Hepatocyte (in vitro differentiated cells): ENCODE measurements around the gene PGAP3. TPM values are rescaled to one million over a fixed set of nuclear protein-coding genes. Genes with fewer than 3 reads are reported as not detected.
A peak's percentile ranks its signal among the peaks of the same experiment; 100 is the strongest.

ENCODE experiments used
- DNase-seq: peaks from one replicate; pipeline ENCODE4 v3.0.0-alpha.2; 2016; ENCODE audit warnings: low spot score
- H2AFZ ChIP-seq: fragments of 200-600 bp; sonication (generic); 2 replicates; pipeline ENCODE4 v1.6.0; 2016; ENCODE audit warnings: antibody characterized with exemption, mild to moderate bottlenecking
- H3K27ac ChIP-seq: fragments of 200-600 bp; sonication (generic); 2 replicates; pipeline ENCODE4 v1.5.1; 2016; ENCODE audit warnings: mild to moderate bottlenecking
- H3K27me3 ChIP-seq: fragments of 200-600 bp; sonication (generic); 2 replicates; pipeline ENCODE4 v1.6.1; 2016
- H3K36me3 ChIP-seq: fragments of 200-600 bp; sonication (generic); replicated peaks from 2 replicates; pipeline ENCODE4 v1.5.1; 2016; ENCODE audit warnings: low read depth; ENCODE audit not compliant: insufficient read depth
- H3K4me1 ChIP-seq: fragments of 200-600 bp; sonication (generic); 2 replicates; pipeline ENCODE4 v1.5.1; 2016; ENCODE audit warnings: mild to moderate bottlenecking, moderate library complexity; ENCODE audit not compliant: insufficient read depth
- H3K4me2 ChIP-seq: fragments of 200-600 bp; sonication (generic); 2 replicates; pipeline ENCODE4 v1.6.0; 2016
- H3K4me3 ChIP-seq: fragments of 200-600 bp; sonication (generic); 2 replicates; pipeline ENCODE4 v1.5.1; 2016; ENCODE audit warnings: mild to moderate bottlenecking
- H3K79me2 ChIP-seq: fragments of 200-600 bp; sonication (generic); 2 replicates; pipeline ENCODE4 v1.6.0; 2017; ENCODE audit warnings: mild to moderate bottlenecking
- H3K9me2 ChIP-seq: fragments of 200-600 bp; sonication (generic); replicated peaks from 2 replicates; pipeline ENCODE4 v1.6.0; 2017; ENCODE audit warnings: mild to moderate bottlenecking; ENCODE audit not compliant: insufficient read depth
- H3K9me3 ChIP-seq: fragments of 200-600 bp; sonication (generic); 2 replicates; pipeline ENCODE4 v1.5.1; 2016; ENCODE audit warnings: low read depth, mild to moderate bottlenecking
- H4K20me1 ChIP-seq: fragments of 200-600 bp; sonication (generic); 2 replicates; pipeline ENCODE4 v1.6.0; 2016; ENCODE audit warnings: mild to moderate bottlenecking; ENCODE audit not compliant: insufficient read depth, poor library complexity, severe bottlenecking
- CTCF ChIP-seq: fragments of 200-600 bp; sonication (generic); IDR thresholded peaks from 2 replicates; pipeline ENCODE4 v1.5.1; 2016; ENCODE audit warnings: antibody characterized with exemption, mild to moderate bottlenecking; ENCODE audit not compliant: poor library complexity
- EZH2 ChIP-seq: fragments of 200-600 bp; sonication (generic); IDR thresholded peaks from 2 replicates; pipeline ENCODE4 v1.6.1; 2016; ENCODE audit warnings: antibody characterized with exemption, mild to moderate bottlenecking, borderline replicate concordance
- EZH2phosphoT487 ChIP-seq: fragments of 200-600 bp; sonication (generic); IDR thresholded peaks from one replicate; pipeline ENCODE4 v1.6.1; 2018; ENCODE audit warnings: antibody characterized with exemption, mild to moderate bottlenecking, low read depth, moderate library complexity; ENCODE audit not compliant: unreplicated experiment, severe bottlenecking
- WGBS: methylation state at CpG from one replicate; pipeline ENCODE4 v1.1.6; 2016; ENCODE audit warnings: low lambda C conversion rate; ENCODE audit errors: missing lambda C conversion rate; 5-methylcytosine and 5-hydroxymethylcytosine counted together
- polyA plus RNA-seq: library from polyadenylated mRNA; unstranded; fragments of >200 nt; fragmentation: Nextera tagmentation; extraction: Ambion mirVana; gene quantifications from 2 replicates; pipeline ENCODE4 v1.2.1, GENCODE V29; 2016
- total RNA-seq: library from RNA; depleted of rRNA; stranded (reverse); fragments of >200 nt; gene quantifications from 2 replicates; pipeline ENCODE4 v1.2.3, GENCODE V29; 2014

PGAP3 gene
- total and polyA plus RNA-seq, 2 experiments from 2014 or later = 33.0 to 35.4 TPM

GRCh38 chr17:39735882-39736281, 48.0 kb upstream of the PGAP3 start:
- no peak overlapping the region for H2AFZ ChIP-seq
- WGBS = 48% methylated on average over 2 of the region's 2 CpGs
- TF ChIP-seq EZH2 = no peak
- TF ChIP-seq EZH2phosphoT487 = no peak
- TF ChIP-seq CTCF = no peak
- H4K20me1 ChIP-seq = no peaks in the 10 kb centered on the region
- H3K4me3 ChIP-seq = no peak overlapping the region
- H3K27ac ChIP-seq = peak overlapping the region; percentile 99
- H3K9me2 ChIP-seq = no peaks in the 10 kb centered on the region
- peaks cover 36% of the 10 kb centered on the region for H3K4me1 ChIP-seq
- no peak for DNase-seq
- peaks cover 9% of the 10 kb centered on the region for H3K79me2 ChIP-seq
- H3K27me3 ChIP-seq = no peaks in the 10 kb centered on the region
- no peaks in the 10 kb centered on the region for H3K9me3 ChIP-seq
- H3K36me3 ChIP-seq = no peaks in the 10 kb centered on the region
- H3K4me2 ChIP-seq = peak overlapping the region; percentile 27

DNA sequence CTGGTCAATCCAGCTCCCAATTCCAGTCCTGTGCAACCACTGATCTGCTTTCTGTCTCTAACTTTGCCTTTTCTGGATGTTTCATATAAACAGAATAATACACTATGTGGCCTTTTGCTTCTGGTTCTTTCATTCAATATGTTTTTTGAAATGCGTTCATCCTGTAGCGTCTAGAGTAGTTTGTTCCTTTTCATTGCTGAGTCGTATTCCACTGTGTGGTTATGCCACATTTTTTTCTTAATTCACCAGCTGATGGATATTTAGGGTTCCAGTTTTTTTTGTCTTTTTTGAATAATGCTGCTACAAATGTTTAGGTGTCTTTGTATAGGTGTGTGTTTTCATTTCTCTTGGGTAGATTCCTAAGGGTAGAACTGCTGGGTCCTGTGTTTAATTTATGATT, 44.7 kb upstream of the PGAP3 start:
- TF ChIP-seq EZH2 (no peak), CTCF (no peak), EZH2phosphoT487 (no peak)
- peaks cover 28% of the 10 kb centered on the region for H3K4me1 ChIP-seq
- no peaks in the 10 kb centered on the region for H3K27me3 ChIP-seq

GRCh38 chr17:39730095-39730921, 42.5 kb upstream of the PGAP3 start, which contains the start of gene MIEN1:
Gene MIEN1, minus strand, starts transcription at chr17:39730532. Its CDS starts 37 bp downstream, at chr17:39730495.
- Histone ChIP-seq H3K36me3 (no peaks in the 10 kb centered on the region), H3K27ac (peak within 1 kb of the TSS; percentile 91), H3K9me2 (no peaks in the 10 kb centered on the region), H4K20me1 (no peaks in the 10 kb centered on the region), H3K4me3 (peak within 1 kb of the TSS; percentile 77), H2AFZ (peak within 1 kb of the TSS; percentile 74), H3K27me3 (no peaks in the 10 kb centered on the region), H3K9me3 (no peaks in the 10 kb centered on the region), H3K79me2 (peaks cover 6% of the 10 kb centered on the region), H3K4me2 (peak within 1 kb of the TSS; percentile 97), H3K4me1 (peaks cover 9% of the 10 kb centered on the region)
- TF ChIP-seq CTCF = peak; percentile 97
- TF ChIP-seq EZH2 = no peak
- WGBS = 2% methylated on average over 51 of the region's 65 CpGs
- peak; percentile 96 for DNase-seq

More for the DNA sequence above, 44.7 kb upstream of the PGAP3 start:
- WGBS = 96% methylated on average over 3 of the region's 3 CpGs
- Histone ChIP-seq H3K9me3 (no peaks in the 10 kb centered on the region), H4K20me1 (no peaks in the 10 kb centered on the region), H3K36me3 (no peaks in the 10 kb centered on the region), H3K4me2 (no peak overlapping the region), H2AFZ (no peak overlapping the region), H3K79me2 (peaks cover 6% of the 10 kb centered on the region), H3K4me3 (no peak overlapping the region), H3K9me2 (no peaks in the 10 kb centered on the region), H3K27ac (no peak overlapping the region)
- no peak for DNase-seq
